Activated naive CD4-positive, alpha-beta T cell treated with anti-CD3 and anti-CD28 coated beads, Interleukin-2, amount 50 U/mL, for 16 hours (primary cell): ENCODE results near the gene SLCO2B1.

Source experiments
- DNase-seq: peaks from one replicate; pipeline ENCODE4 v3.0.0-alpha.2; 2020

The SLCO2B1 gene

DNA sequence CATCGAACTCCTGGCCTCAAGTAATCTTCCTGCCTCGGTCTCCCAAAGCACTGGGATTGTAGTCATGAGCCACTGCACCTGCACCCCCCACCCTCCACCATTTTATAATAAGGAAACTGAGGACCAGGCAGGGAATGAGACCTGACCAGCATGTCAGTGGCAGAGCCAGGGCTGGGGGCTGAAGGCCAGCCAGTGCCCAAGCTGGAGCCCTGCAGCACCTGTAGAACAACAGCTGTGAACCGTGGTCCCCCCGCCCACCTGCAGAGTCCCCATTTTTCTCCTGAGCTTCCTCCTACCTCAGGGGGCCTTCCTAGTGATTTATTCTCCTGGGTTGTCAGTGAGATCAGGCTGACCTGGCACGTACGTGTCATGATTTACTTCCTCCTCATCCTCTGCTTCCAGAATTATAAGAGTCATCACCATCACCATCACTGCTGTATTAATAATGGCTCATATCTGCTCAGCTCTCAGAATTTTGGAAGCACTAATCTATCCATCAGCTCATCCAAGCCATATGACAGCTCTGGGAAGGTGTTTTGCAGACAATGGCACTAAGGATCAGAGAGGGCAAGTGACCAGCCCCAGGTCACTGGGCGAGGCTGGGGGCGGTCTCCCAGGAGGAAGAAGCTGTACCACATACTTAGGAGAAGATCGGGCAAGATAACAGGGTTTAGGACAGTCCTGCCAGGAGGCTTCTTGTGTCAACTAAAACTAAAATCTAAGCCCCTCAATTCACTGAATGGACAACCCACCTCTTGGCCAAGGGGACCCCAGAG lies 5.5 kb upstream of the SLCO2B1 start:
- no peak for DNase-seq

DNA sequence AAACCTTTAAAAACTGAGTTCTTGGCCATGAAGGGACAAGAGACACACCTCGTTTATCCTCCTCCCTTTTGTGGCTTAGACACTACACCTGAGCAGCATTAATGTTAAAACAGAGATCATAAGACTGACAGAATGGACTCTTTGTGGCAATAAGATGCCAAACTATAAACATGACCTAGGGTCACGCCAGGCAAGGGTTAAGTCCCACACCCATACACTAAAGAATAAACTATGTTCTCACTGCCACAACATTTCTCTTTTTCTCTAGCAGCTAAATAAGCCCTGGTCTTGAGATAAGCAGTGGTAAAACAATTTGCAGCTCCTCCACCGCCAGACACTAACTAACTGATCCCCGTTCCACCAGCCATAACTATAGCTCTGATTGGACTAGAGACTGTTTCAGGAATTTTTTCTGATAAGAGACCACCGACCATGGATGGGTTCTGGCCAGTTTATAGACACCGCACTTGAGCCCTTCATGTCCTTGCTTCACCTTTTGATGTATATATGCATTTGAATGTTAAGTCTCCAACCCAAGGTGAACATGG lies 4.9 kb upstream of the SLCO2B1 start:
- DNase-seq, result no peak

DNA sequence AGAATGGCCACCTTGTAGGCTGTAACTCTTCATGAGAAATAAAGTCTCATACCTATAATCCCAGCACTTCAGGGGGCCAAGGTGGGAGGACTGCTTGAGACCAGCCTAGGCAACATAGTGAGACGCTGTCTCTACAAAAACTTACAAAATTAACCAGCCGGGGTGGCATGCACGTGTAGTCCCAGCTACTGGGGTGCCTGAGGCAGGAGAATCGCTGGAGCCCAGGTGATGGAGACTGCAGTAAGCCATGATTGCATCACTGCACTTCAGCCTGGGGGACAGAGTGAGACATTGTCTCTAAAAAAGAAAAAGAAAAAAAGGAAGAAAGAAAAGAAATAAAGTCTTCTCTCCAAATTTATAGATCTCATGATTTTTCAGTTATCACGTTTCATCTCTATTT lies 4.2 kb upstream of the SLCO2B1 start:
- DNase-seq, result no peak

DNA sequence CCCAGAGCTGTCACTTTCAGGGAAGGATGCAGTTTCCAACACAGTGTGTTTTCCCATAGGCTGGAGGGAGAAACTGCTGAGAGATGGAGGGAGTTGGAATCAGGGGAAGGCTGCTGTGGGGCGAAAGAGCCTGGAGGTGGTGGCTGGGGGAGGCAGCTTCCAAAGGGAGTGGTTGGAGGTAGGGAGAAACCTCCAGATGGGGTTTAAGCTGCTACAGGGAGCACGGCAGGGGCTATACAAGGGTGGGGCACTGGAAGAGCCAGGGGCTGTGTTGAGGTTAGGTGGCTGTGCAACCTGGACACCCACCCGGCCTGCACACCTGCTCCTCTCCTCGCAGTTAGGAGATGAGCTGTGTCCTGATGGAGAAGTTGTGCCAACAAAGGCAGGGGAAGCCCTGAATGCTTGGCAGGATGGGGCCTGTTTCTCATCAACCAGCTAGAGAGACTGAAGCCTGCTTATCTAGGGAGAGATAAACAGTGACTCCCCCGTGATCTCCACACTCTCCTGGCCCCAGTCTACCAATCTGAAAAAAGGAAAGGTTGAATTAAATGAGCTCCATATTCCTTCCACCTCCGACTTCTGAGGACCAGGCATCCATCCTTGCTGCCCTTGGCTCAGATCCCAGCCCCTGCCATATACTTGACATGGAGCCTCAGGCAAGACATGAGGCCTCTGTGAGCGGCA lies 3.6 kb upstream of the SLCO2B1 start:
- no peak for DNase-seq

DNA sequence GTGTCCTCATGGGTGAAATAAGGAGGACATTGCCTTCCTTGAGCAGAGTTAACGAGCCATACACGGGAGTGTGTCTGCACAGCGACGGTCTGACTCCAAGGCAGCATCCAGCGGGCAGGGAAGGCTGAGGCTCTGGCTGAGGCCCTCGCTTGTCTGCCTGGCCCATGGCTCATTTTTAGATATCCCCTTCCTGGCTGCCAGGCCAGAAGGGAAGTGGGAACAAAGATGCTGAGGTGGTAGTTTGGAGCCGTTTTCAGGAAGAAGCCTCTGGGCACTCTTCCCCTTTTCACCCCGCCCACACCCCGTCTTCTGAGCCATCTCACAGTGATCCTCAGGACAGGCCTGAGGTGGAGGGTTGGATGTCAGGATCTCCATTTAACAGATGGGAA lies 3.0 kb upstream of the SLCO2B1 start:
- DNase-seq, result no peak

DNA sequence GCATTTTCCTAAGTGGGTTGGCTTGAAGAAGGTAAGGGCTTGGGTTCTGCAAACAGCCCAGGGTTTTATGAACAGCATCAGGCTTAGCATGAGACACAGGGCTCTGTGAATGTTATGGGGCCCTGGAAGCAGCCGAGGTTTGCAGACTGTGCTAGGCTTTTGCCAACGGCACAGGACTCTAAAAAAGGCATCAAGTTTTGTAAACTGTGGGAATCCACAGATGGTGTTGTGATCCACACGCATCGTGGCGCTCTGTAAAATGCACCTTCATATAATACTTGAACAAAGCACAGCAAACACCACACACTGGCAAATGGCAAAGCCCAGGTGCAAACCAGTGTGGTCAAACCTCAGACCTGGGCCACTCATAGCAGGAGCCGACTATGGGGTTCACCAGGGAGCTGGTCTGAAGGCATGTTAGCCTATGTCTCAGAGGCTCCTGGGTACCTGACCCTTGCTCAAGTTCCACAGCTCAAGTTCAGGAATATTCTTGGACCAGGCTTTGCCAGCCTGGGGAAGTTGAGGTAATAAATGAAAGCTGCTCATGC lies 2.4 kb upstream of the SLCO2B1 start:
- no peak for DNase-seq

DNA sequence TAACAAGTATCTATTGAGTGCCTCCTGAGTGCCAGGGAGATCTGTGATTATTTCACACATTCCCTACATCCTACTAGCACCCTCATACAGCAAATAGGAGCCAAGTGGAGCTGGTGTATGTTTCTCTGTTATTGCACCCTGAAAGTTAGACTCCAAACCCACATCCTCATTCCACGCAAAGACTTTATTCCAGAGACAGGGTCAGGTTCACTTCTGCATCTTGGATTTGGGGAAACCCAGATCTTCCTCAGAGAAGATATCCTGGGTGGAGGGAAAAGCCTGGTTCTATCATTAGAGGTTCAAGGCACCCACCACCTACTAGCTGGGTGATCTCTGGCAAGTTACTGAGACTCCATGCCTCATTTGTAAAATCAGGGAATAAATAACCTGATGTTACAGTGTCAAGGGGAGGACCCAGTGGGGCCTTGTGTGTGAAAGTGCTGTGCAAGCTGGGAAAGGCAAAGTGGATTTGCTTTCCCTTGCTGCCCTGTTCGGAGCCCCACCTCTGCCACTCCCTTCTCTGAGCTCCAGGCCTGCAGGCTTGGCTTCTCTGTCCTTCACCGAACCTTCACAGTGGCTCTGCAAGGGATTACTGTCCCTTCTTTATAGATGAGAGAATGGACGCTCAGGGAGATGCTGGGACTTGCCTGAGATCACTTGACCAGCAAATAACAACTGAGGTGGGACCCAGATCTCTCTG lies 991 bp upstream of the SLCO2B1 start:
- no peak for DNase-seq

DNA sequence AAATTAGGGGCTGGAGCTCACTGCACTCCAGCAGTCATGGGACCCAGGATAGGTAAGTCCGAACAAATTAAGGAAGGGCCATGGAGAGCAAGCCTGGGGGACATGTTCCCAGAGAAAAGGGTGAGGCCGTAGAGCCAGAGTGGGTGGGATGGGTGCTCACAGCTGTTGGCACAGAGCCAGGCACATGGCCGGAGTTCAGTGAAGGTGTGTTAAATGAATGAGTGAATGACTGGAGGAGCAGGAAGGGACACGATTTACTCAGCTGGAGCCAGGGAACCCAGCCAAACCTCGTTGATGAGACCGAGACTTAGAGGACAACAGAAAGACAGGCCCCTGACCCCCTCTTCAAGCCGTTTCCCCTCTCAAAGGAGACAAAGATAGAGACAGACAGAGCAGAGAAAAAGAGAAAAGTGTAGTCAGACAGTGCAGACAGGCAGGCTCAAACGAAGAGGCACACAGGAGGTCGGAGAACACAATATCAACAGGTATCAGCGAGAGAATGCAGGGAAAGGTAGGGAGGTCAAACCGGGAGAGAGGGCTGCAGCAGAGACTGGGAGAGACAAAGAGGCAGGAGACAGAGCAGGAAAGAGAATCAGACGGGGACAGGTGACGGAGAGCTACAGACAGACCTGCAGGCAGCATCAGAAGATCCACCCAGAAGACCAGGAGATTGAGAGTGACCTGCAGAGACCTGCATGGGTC lies 590 bp downstream of the SLCO2B1 start:
- DNase-seq, result no peak

DNA sequence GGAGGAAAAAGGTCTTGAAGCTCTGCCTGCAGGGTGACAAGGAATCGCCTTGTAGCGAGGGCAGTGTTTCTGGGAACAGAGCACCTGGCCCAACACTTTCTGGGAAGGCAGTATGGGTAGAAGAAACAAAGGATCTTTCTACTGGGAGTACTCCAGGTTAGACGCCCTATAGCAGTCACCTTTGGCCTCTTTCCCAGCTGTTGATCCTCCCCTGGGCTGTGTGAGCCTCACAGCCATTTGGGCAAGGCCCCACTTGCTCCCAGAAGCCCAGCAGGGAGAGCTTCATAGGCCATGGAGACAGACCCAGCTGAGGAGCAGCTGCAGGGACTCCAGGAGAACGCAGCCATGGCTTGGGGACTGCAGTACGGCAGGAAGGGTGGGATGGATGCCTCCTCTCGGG lies 1.2 kb downstream of the SLCO2B1 start:
- no peak for DNase-seq

DNA sequence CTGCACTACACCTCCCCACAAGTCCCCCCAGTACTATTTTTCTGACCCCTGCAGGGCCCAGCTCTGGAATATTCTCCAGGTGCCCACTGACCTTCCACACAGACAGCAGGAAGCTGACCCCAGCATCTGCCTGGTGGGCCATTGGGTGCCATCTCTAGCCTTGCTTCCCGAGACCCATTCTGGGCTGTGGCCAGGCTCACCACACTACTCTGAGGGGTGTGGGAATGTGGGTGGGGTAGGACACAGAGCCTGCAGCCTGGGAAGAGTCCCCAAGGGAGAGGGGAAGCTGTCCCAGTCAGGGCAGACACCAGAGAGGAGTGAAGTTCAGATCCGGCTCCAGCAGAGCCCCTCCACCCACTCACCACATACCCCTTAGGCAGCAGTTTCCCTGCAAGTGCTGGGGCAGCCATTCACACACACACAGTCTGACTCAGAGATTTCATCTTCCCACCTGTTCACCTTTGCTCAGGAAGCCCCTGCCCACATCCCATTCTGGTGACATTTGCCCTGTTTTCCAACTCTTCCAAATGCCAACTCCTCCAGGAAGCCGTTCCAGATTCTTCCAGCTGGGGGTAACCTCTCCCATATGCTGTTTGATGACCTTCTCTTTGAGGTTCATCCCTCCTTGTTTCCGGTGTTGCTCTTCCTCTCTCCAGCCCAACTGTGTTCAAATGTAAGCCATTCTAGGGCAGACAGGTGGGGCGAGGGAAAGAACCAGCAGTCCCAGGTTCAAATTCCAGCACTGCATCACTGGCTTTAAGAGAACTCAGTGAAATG lies 1.9 kb downstream of the SLCO2B1 start:
- DNase-seq, result no peak

DNA sequence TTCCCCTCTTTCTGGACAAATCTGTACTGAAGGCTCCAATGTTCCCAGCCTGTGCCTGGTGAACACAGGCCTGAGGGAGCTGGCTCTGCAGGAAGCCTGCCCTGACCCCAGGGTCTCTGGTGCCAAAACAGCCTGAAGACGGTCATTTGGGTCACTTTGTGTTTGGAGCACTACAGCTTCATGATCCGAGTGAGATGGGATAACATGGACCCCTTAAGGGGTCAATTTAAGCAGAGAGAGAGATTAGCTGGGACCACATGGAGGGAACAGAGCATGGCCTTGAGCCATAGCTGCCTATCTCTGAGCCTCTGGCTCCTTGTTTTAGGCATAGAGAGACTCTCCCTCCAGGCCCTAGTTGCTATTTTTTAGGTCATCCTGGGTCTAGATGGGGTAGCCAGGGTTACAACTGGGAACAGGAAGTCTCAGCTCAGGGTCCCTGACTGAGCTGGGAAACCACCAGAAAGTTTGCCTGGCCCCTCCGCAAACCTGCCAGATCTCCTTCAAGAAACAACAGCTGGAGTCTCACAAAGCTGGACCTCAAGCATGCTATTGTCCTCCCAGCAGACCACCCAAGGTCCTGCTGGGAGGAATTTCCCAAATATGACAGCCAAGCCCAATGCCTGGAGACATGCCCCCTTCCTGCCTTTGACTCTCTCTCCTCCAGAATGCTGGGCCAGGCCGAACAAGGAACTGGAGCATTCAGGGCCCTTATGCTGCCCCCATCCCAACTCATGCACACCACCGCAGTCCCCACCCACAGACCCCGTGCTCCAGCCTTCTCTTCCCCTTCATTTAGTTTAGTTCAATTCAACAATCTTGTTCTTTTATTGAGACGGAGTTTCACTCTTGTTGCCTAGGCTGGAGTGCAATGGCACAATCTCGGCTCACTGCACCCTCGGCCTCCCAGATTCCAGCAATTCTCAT lies 4.0 kb downstream of the SLCO2B1 start:
- no peak for DNase-seq

DNA sequence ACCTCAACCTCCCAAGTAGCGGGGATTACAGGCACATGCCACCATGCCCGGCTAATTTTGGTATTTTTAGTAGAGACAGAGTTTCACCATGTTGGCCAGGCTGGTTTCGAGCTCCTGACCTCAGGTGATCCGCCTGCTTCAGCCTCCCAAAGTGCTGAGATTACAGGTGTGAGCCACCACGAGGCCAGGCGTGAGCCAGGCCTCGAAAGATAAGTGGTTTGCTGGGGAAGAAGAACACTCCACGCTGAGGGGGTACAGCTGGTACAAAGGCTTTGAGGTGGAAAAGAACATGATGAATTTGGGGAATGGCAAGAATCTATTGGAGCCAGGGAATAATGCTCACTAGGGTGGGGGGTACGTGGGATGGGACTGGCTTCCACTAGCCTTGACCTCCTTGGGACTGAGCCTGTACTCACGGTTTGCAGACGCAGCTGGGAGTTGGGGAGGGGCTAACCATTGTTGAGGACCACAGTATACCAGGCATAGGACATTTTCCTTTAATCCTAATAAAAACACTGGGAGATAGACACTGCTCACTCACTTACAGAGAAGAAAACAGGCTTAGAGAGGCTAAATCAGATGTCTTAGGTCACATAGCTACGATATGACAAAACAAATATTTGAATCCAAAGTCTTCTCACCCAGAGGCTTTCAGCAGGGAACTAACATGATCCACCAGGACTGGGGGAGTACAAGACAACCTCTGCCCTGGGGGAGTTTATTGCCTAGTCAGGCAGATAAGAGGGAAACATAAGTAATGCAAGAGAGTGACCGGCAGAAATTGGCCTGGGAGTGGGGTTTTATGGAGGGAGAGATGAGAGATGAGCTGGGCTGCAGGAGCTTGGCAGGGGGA lies 4.9 kb downstream of the SLCO2B1 start:
- no peak for DNase-seq

DNA sequence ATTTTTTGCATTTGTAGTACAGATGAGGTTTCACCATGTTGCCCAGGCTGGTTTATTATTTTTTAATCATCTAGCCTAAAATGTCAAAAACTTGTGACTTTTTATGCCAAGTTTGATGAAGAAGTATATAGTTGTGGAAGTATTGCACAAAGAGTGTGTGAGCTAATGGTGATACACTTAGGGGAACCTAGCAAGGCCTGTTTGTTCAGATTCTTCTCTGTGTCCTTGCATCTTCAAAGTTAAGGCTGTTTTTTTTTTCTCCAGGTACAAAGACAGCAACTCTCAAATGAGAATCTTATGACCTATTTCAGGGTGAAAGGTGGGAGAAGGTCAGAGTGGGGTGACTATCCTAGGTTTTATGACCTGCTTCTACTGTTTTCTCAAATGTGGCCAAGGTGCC lies 7.3 kb downstream of the SLCO2B1 start:
- DNase-seq, result no peak

DNA sequence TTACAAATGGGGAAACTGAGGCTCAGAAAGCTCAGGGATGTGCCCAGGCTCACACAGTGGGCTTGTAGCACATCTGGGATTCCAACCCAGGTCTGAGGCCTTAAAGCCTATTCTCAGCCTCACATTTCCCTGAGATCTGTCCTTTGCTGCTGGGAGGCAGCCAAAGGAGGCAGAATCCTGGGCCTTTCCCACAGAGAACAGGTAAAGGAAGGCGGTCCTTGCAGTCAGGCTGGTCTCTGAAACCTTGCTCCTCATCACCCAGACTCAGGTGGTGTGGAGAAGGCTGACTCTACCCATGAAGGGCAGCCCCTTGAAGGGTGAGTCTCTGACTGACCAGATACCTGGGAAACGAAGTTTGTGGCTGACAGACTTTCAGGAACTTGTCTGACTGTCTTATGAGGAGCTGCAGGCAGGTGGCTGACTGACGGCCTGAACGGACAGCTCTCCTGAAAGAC lies 7.8 kb downstream of the SLCO2B1 start:
- DNase-seq, result no peak

DNA sequence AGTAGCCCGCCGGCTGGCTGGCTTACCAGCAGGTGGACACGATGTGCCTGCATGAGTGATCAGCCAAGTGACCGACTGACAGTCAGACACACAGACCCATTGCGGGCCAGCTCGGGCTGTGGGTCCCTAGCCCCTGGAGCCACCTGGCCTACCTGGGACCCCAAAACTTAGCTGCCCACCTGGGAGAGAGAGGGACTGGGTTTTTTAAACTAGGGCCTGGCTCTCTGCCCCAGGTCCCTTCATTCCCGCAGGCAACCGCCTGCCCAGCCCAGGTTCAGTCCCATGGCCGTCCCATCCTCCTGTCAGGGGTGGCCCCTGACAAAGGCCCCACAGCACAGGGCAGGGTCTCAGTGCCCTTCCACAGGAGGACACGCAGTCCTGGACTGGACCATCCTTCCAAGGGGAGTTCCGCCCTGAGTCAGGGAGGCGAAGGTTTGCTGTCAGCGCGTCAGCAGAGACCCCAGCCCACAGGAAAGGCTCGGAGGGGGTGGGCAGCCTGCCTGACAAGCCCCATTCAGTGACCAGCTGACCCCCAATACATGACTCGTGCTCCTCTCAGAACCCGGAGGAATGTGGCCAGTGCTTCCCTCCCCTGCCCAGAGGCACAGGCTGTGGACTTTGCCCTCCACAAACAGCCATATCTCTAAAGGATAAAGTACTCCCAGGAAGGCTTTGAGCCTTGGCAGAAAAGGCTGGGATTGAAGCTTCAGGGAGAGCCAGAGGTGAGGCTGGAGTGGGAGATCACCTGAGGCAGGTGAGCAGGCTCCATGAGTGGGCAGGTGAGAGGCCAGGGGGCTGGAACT lies 8.4 kb downstream of the SLCO2B1 start:
- DNase-seq, result no peak

DNA sequence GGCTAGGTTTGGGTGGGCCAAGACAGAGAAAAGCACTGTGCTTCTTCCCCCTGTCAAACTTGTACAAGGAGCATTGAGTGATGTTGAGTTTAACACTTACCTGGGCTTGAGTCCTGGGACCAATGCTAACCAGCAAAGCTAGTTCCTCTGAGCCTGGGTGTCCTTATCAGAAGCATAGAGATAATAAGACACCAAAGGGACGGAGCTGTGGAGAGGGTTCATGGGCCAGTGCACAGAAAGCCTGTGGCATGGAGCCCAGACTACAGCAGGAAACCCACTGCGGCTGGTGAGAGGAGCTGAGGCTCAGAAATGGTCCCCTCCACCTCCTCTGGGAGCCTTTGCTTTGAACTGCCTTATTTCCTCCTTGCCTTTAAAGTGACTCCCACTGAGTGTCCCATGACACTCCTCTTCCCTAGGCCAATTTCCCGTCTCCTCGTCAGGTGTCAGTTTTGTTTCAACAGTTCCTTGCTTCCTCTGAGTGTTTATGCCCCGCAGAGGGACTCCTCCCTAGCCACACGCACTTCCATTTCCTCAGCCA lies 9.4 kb downstream of the SLCO2B1 start:
- no peak for DNase-seq

DNA sequence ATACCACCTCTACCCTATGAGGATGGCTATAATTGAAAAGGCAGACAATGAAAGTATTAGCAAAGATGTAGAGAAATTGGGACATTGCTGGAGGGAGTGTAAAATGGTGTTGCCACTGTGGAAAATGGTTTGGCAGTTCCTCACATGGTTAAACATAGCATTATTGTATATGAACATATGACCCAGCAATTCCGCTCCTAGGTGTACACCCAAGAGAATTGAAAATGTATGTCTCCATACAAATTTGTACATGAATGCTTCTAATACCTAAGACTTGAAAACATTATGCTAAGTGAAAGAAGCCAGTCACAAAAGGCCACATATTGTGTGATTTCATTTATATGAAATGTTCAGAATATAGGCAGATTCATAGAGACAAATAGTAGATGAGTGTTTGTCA lies 10.0 kb downstream of the SLCO2B1 start:
- no peak for DNase-seq

DNA sequence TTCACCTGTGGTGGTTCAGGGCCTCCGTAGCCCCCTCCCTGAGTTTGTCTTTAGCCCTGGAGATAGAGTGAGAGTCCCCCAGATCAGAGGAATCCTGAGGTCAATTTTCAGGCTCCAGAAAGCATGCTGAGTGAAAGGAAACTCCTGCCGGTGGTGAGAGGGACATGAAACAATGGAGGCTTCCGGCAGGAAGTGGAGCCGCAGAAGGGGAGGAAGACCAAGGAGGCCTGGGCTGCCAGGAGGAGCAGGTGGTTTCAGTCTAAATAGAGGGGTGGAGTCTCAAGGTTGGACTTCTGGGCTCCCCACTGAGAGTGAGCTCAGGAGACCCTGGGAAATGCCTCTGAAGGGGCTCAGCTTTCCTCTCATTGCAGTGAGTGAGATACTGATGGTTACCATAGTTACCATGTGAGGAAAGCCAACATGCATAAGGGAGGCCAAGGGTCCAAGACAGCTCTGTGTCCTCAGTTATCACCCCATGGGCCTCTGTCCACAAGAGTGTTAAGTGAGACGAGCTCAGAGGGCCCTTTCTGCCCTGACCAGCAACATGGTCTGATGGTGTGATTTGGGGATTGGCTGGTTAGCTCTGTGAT lies 10.7 kb downstream of the SLCO2B1 start:
- no peak for DNase-seq
